ENCODE data around the gene LIG4. TPM values are rescaled to one million over a fixed set of nuclear protein-coding genes. Genes with fewer than 3 reads are reported as not detected.

The LIG4 gene
- total and polyA plus RNA-seq, 9 of the 15 experiments (the other 6 are each of a cell fraction or from before 2014, with no cell fraction given), result 1.5 to 7.8 (median 5.1) TPM

GRCh38 chr13:108215436-108215835 is at the start of gene LIG4 (continued):
- TF ChIP-seq MGA (IDR thresholded peaks at IDR 0.05) (peak; percentile 64), SMAD1 (IDR thresholded peaks at IDR 0.05; ENCODE audit: low read depth, low read length, partially characterized antibody) (no peak), ZNF184 (CRISPR knock-in tag; IDR thresholded peaks at IDR 0.05) (no peak), HMG20A (CRISPR knock-in tag; conservative IDR thresholded peaks at IDR 0.05) (no peak), IRF2 (CRISPR knock-in tag; IDR thresholded peaks at IDR 0.05) (no peak), ZNF717 (CRISPR knock-in tag; IDR thresholded peaks at IDR 0.05) (no peak), MTA1 (IDR thresholded peaks at IDR 0.05; ENCODE audit: borderline replicate concordance) (no peak), EP300 (IDR thresholded peaks at IDR 0.05; ENCODE audit: low read length) (no peak), MBD2 (IDR thresholded peaks at IDR 0.05; ENCODE audit: borderline replicate concordance, low read depth) (no peak), PRDM10 (IDR thresholded peaks at IDR 0.05; ENCODE audit: partially characterized antibody) (no peak), ARID1B (IDR thresholded peaks at IDR 0.05) (no peak), MTA2 (IDR thresholded peaks at IDR 0.05; ENCODE audit: low read depth) (no peak), CHD2 (IDR thresholded peaks at IDR 0.05; ENCODE audit: low read depth, low read length) (0 out of 2 replicates have a peak, but pooled peaks have one; percentile 30), NUFIP1 (IDR thresholded peaks at IDR 0.05; ENCODE audit: partially characterized antibody) (no peak), ZNF165 (CRISPR knock-in tag; IDR thresholded peaks at IDR 0.05; ENCODE audit: borderline replicate concordance) (no peak), RBM17 (IDR thresholded peaks at IDR 0.05; ENCODE audit: borderline replicate concordance, low read depth, low read length) (no peak)
